ENCODE data around the gene KIF2A. TPM values are rescaled to one million over a fixed set of nuclear protein-coding genes. Genes with fewer than 3 reads are reported as not detected.

The KIF2A gene
- total RNA-seq, 1 donor from 2014 or later = 55.1 TPM

DNA sequence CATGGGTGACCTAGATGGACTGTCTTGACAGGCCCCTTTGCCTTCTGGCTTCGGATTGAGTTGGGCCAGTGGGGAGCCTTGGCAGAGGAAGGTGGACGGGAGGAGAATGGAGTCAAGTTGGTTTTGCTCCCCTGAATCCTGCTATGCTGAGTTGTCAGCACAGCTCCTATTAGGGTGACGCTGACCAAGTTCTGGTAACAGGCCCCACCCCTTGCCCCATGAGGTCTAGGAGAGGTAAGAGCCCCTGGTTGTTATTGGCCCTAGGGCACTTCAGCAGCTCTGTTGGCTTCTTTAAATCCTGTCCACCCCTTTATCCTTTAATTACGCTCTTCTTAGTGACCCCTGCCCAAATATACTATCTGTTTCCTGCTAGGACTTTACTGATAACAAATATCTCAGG lies 39.4 kb upstream of the KIF2A start:
- TF ChIP-seq, protein P1, sequence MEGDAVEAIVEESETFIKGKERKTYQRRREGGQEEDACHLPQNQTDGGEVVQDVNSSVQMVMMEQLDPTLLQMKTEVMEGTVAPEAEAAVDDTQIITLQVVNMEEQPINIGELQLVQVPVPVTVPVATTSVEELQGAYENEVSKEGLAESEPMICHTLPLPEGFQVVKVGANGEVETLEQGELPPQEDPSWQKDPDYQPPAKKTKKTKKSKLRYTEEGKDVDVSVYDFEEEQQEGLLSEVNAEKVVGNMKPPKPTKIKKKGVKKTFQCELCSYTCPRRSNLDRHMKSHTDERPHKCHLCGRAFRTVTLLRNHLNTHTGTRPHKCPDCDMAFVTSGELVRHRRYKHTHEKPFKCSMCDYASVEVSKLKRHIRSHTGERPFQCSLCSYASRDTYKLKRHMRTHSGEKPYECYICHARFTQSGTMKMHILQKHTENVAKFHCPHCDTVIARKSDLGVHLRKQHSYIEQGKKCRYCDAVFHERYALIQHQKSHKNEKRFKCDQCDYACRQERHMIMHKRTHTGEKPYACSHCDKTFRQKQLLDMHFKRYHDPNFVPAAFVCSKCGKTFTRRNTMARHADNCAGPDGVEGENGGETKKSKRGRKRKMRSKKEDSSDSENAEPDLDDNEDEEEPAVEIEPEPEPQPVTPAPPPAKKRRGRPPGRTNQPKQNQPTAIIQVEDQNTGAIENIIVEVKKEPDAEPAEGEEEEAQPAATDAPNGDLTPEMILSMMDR (conservative IDR thresholded peaks at IDR 0.05; ENCODE audit: low read depth, low read length) = no peak
- DNase-seq (ENCODE audit: low read depth) = no peak
- no peak overlapping the region for H3K4me3 ChIP-seq (ENCODE audit: low read depth, low read length)

GRCh38 chr5:62268234-62268633 lies 37.8 kb upstream of the KIF2A start:
- peak; percentile 90 for DNase-seq (ENCODE audit: low read depth)
- TF ChIP-seq, protein P1 (conservative IDR thresholded peaks at IDR 0.05; ENCODE audit: low read depth, low read length) = no peak
- H3K4me3 ChIP-seq (ENCODE audit: low read depth, low read length) = no peak overlapping the region

DNA sequence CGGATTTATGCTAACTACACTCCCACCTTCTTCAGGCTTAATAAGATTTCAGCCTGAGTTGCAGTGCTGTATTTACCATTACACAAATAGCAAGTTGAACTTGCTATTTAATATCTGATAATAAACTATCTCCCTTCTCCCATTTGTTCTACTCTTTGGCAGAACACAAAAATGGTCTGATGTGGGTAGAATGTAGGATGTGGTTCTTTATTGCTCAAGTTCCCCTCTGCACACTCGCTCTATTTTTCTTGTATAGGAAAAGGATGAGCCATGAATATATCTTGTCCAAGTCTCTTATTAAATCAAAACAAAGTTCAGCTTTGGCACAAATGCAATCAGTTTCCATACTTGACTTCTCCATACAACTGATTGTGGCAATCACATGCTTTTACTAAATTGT lies 37.2 kb upstream of the KIF2A start:
- TF ChIP-seq, protein P1 (conservative IDR thresholded peaks at IDR 0.05; ENCODE audit: low read depth, low read length) = no peak
- H3K4me3 ChIP-seq (ENCODE audit: low read depth, low read length) = no peak overlapping the region
- no peak for DNase-seq (ENCODE audit: low read depth)

GRCh38 chr5:62271370-62271769 lies 34.6 kb upstream of the KIF2A start:
- no peak for DNase-seq (ENCODE audit: low read depth)
- no peak overlapping the region for H3K4me3 ChIP-seq (ENCODE audit: low read depth, low read length)
- TF ChIP-seq, protein P1 (conservative IDR thresholded peaks at IDR 0.05; ENCODE audit: low read depth, low read length) = no peak

- TF ChIP-seq, protein P1 (conservative IDR thresholded peaks at IDR 0.05; ENCODE audit: low read depth, low read length) = no peak
These were observed 34.1 kb upstream of the KIF2A start for GRCh38 chr5:62271870-62272269.

DNA sequence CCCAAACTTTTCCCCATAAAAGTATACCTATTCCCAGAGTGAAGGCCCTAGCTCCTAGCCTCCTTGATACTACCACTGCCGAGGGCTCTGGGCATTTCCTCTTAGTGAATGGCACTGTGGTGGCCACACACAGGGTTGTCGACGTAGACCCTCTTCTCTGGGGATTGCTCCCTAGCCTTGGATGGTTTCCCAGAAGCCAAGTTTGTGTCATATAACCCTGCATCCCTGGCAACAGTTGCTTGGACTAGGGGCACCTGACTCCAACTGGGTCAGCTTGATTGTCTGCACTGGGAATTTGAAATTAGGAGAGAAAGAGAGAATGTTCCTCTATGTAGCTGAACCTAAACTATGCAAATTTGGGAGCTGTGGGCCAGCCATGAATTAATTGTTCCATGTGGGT lies 32.3 kb upstream of the KIF2A start:
- TF ChIP-seq, protein P1 (conservative IDR thresholded peaks at IDR 0.05; ENCODE audit: low read depth, low read length) = no peak

More at GRCh38 chr5:62271870-62272269, 34.1 kb upstream of the KIF2A start:
- no peak for DNase-seq (ENCODE audit: low read depth)
- H3K4me3 ChIP-seq (ENCODE audit: low read depth, low read length) = no peak overlapping the region

DNA sequence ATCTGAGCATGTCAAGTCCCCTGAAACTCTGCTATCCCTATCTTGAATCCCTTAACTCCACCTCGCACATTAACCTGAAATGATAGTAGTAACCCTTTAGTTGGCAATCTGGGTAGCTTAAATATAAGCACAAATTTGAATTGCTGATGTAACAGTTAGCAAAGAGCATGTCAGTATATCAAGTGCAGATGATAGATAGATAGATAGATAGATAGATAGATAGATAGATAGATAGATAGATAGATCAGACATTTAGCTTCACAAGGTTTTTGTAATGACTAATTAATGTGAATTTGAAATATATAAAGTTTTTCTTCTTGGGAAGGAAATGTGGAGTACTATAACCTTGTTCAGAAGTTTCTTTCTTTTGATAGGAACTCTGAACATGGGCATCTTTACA lies 30.4 kb upstream of the KIF2A start:
- TF ChIP-seq, protein P1 (conservative IDR thresholded peaks at IDR 0.05; ENCODE audit: low read depth, low read length) = no peak
- no peak for DNase-seq (ENCODE audit: low read depth)
- no peak overlapping the region for H3K4me3 ChIP-seq (ENCODE audit: low read depth, low read length)

More for the DNA sequence above, 32.3 kb upstream of the KIF2A start:
- H3K4me3 ChIP-seq (ENCODE audit: low read depth, low read length) = no peak overlapping the region
- DNase-seq (ENCODE audit: low read depth) = no peak
